GM06990 (cell line): ENCODE data around the gene RFLNA.
"Not testable (repeated sequence)": the region's sequence is repeated elsewhere in the genome, so short reads cannot be mapped to it uniquely, and the experiment has no call there.

ENCODE experiments used
- DNase-seq: peaks from one replicate; pipeline ENCODE4 v3.0.0-alpha.2; 2011; ENCODE audit not compliant: insufficient read length; ENCODE audit errors: extremely low read depth
- H3K27me3 ChIP-seq: replicated peaks from 2 replicates; pipeline ENCODE4 v1.6.0; 2011; ENCODE audit warnings: low read length; ENCODE audit not compliant: control insufficient read depth, insufficient read depth
- H3K36me3 ChIP-seq: 2 replicates; pipeline ENCODE4 v1.5.1; 2011; ENCODE audit warnings: low read length; ENCODE audit not compliant: control insufficient read depth, insufficient read depth
- H3K4me3 ChIP-seq: replicated peaks from 2 replicates; pipeline ENCODE4 v1.5.1; 2011; ENCODE audit warnings: low read depth, mild to moderate bottlenecking, control low read depth, low read length
- TF ChIP-seq, protein P1 (sequence below): IDR thresholded peaks from 2 replicates; pipeline ENCODE4 v1.5.1; 2011; ENCODE audit warnings: low read length, control low read depth, mild to moderate bottlenecking, inconsistent platforms; ENCODE audit not compliant: insufficient read depth, poor library complexity, severe bottlenecking

Gene RFLNA

DNA sequence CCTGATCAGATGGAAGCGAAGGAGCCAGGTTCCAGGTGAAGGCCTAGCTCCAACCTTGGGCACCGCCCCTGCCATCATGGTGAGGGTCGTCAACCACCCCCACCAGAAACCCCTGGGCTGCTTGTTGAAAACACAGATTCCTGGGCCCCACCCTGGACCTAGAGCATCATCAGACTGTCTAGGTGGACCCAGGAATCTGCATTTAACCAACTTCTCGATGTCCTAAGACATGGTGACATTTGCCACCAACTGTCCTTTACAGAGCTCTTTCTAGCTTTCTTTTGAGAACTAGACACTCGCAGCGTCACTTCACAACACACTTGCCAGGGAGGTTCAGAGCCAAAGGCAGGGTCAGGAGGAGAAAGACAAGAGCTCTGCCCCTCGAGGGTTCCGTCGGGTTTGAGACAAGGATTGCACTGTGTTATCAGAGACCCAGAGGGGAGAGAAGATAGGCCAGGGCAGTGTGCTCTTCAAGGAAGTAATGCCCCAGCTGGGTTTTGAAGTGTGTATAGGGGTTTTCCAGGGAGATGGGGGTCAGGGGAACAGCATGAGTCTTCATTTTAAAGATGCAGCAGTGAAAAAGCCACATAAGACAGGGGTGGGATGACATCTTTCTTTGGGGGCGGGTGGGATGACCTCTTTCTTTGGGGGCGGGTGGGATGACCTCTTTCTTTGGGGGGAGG, 24.6 kb downstream of the RFLNA start:
- peaks cover 7% of the 10 kb centered on the region for H3K36me3 ChIP-seq
- H3K27me3 ChIP-seq, result no peaks in the 10 kb centered on the region; the same call in 1 of the 2 replicates
- TF ChIP-seq, protein P1, sequence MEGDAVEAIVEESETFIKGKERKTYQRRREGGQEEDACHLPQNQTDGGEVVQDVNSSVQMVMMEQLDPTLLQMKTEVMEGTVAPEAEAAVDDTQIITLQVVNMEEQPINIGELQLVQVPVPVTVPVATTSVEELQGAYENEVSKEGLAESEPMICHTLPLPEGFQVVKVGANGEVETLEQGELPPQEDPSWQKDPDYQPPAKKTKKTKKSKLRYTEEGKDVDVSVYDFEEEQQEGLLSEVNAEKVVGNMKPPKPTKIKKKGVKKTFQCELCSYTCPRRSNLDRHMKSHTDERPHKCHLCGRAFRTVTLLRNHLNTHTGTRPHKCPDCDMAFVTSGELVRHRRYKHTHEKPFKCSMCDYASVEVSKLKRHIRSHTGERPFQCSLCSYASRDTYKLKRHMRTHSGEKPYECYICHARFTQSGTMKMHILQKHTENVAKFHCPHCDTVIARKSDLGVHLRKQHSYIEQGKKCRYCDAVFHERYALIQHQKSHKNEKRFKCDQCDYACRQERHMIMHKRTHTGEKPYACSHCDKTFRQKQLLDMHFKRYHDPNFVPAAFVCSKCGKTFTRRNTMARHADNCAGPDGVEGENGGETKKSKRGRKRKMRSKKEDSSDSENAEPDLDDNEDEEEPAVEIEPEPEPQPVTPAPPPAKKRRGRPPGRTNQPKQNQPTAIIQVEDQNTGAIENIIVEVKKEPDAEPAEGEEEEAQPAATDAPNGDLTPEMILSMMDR, result no peak
- DNase-seq, result no peak
- H3K4me3 ChIP-seq, result no peak overlapping the region

DNA sequence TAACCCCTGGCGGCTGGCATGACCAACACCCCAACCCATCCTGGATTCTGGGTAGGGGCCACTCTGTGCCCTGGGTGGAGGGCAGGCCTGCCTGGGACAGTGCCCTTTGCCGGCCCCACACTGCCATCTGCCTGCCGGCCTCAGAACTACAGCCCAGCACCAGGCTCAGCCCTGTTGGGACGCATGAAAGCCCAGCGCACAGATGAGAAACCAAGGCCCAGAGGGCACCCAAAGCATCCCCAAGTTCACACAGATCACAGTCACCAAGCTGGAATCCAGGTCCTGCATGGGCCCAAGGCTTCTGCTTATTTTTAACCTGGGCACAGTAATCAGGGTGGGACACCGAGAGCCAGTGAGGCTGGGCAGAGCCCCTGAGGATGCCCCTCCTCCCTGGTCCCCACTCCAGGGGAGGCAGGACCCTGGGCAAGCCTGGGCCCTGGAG, 26.2 kb downstream of the RFLNA start:
- DNase-seq, result peak; percentile 60
- TF ChIP-seq, protein P1, result peak; percentile 94
- Histone ChIP-seq H3K4me3 (no peak overlapping the region), H3K27me3 (no peaks in the 10 kb centered on the region), H3K36me3 (peaks cover 16% of the 10 kb centered on the region)

DNA sequence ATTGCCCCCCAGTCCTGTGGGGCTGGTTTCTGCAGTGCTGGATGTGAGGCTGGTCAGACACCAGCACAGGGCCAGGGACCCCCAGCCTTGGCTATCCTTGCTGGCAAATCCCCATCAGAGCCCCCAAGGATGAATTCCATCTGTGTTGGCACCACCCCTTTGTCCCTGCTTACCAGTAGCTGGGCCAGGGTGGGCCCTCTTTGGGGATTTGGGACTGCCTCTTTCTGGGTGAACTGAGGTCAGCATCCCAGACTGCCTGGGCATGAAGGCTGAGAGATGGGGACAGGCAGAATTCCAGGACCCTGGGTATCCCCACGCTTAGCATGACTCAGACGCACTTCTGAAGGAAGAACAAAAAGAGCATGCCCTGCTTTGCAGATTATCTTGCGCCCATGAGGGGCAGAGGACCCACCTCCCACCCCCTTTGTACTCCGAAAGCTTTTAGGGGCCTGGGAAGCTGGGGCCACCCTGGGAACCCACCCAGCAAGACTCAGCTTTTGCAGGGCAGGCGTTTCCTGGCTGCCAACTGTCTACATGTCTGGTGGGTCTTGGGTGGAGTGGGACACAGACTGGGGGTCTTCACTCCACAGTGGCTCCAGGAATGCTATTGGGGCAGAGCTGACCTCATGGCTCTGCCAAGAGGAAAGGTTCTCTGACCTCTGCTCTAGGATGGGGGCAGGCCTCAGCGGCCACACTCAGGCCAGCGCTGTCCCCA, 26.8 kb downstream of the RFLNA start:
- H3K4me3 ChIP-seq, result no peak overlapping the region
- no peak for DNase-seq
- TF ChIP-seq, protein P1, result no peak
- no peaks in the 10 kb centered on the region for H3K27me3 ChIP-seq
- H3K36me3 ChIP-seq, result peaks cover 22% of the 10 kb centered on the region

DNA sequence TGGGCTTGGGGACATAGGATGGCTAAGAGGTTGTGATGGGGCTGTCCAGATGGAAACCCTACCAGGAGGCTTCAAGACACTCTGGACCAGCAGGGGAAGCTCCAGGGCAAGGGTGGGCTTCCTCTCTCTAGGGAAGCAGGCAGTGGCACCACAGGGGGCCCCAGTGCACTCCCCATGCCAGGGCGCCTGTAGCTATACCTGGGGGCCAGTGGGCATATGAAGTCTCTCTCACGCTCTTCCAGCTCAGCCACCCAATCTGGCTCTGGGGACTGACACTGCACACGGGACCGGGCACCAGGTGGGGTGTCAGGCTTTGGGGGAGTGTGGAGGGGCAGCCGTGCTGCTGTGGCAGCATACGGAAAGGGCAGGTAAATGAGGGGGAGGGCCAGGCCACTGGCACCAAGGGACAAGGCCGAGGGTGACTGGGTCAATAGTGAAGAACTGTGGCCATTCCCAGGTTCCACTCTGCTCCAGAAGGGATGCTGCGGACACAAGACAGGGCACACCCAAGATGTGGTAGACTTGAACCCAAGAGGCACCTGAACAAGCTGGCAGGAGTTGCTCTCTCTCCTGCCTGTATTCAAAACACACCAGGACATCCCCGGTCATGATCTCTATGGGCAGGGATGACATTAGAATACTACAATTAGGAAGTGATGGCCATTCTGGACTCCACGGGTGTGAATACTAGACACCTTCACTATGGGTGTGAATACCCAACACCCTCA, 27.5 kb downstream of the RFLNA start:
- Histone ChIP-seq H3K27me3 (no peaks in the 10 kb centered on the region), H3K36me3 (peaks cover 22% of the 10 kb centered on the region), H3K4me3 (no peak overlapping the region)
- TF ChIP-seq, protein P1, result no peak
- no peak for DNase-seq

DNA sequence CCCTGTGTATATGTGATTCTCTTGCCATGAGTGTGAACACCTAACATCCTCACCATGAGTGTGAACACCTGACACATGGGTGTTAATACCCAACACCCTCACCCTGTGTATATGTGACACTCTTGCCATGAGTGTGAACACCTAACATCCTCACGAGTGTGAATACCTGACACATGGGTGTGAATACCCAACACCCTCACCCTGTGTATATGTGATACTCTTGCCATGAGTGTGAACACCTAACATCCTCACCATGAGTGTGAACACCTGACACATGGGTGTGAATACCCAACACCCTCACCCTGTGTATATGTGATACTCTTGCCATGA, 28.1 kb downstream of the RFLNA start:
- peaks cover 24% of the 10 kb centered on the region for H3K36me3 ChIP-seq
- DNase-seq, H3K27me3 ChIP-seq, H3K4me3 ChIP-seq: not testable (repeated sequence)

DNA sequence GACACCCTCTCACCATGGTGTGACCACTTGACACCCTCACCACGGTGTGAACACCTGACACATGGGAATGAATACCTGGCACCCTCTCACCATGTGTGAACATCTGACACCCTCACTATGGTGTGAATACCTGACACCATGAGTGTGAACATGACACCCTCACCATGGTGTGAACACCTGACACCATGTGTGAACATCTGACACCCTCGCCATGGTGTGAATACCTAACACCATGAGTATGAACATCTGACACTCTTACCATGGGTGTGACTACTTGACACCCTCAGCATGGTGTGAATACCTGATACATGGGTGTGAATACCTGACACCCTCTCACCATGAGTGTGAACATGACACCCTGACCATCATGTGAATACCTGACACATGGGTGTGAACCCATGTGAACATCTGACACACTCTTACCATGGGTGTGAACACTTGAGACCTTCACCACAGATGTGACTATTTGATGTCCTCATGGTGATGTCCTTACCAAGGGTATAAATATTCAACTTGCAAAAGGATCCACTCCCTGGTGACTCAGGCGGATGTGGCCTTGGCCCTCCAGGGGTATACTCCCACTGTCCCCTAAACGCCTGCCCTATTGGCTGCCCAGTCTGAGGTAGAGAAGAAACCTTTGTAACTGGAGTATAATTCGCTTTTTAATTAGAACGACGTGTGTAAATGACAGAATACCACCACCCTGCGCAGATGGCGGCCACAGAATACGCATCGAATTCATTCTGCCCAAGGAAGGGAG, 29.1 kb downstream of the RFLNA start:
- TF ChIP-seq, protein P1, result no peak
- H3K36me3 ChIP-seq, result peaks cover 27% of the 10 kb centered on the region

More for the DNA sequence above, 29.1 kb downstream of the RFLNA start:
- Histone ChIP-seq H3K27me3 (no peaks in the 10 kb centered on the region), H3K4me3 (no peak overlapping the region)
- DNase-seq, result no peak
